Activated T-cell treated with anti-CD3 and anti-CD28 coated beads for 4 hours (primary cell): Measurements from ENCODE around the gene PSMG4.
A peak's percentile ranks its signal among the peaks of the same experiment; 100 is the strongest.
"Not testable (repeated sequence)": the region's sequence is repeated elsewhere in the genome, so short reads cannot be mapped to it uniquely, and the experiment has no call there.

Experiments
- DNase-seq: peaks from one replicate; pipeline ENCODE4 v3.0.0-alpha.2; 2020

PSMG4 gene

GRCh38 chr6:3230900-3231246 is 27.9 kb upstream of the PSMG4 start:
- DNase-seq: no peak

GRCh38 chr6:3231247-3232016 is 27.3 kb upstream of the PSMG4 start:
- DNase-seq: no peak

GRCh38 chr6:3232017-3232945 is 26.5 kb upstream of the PSMG4 start:
- no peak for DNase-seq

GRCh38 chr6:3233321-3233720 is 25.4 kb upstream of the PSMG4 start:
- no peak for DNase-seq

GRCh38 chr6:3233904-3234303 is 24.8 kb upstream of the PSMG4 start:
- DNase-seq: no peak

- DNase-seq: no peak
These were observed 23.3 kb upstream of the PSMG4 start for GRCh38 chr6:3235486-3235885.

- no peak for DNase-seq
These were observed 22.7 kb upstream of the PSMG4 start for GRCh38 chr6:3236005-3236404.

GRCh38 chr6:3237761-3238662 is 20.7 kb upstream of the PSMG4 start:
- no peak for DNase-seq

- DNase-seq: no peak
These were observed 19.5 kb upstream of the PSMG4 start for GRCh38 chr6:3239110-3239830.

GRCh38 chr6:3240595-3240994 is 18.2 kb upstream of the PSMG4 start:
- no peak for DNase-seq

- not testable (repeated sequence) for DNase-seq
These were observed 17.0 kb upstream of the PSMG4 start for GRCh38 chr6:3241745-3242144.

GRCh38 chr6:3242768-3243167 is 16.0 kb upstream of the PSMG4 start:
- no peak for DNase-seq

GRCh38 chr6:3244003-3244831 is 14.5 kb upstream of the PSMG4 start:
- DNase-seq: no peak

GRCh38 chr6:3244832-3245161 is 13.9 kb upstream of the PSMG4 start:
- DNase-seq: not testable (repeated sequence)

- no peak for DNase-seq
These were observed 13.5 kb upstream of the PSMG4 start for GRCh38 chr6:3245216-3245615.

- no peak for DNase-seq
These were observed 11.2 kb upstream of the PSMG4 start for GRCh38 chr6:3247255-3248146.

- DNase-seq: no peak
These were observed 8.9 kb upstream of the PSMG4 start for GRCh38 chr6:3249821-3250220.

- no peak for DNase-seq
These were observed 8.5 kb upstream of the PSMG4 start for GRCh38 chr6:3250231-3250675.

- DNase-seq: peak; percentile 82
These were observed 7.1 kb upstream of the PSMG4 start for GRCh38 chr6:3251462-3252314.
